HEK293 (cell line): Measurements from ENCODE around the gene MMS19.

Source experiments
- CTCF ChIP-seq: fragments of 450-650 bp; formaldehyde crosslinking; IDR thresholded peaks from 2 replicates; pipeline ENCODE4 v1.5.1; 2016; ENCODE audit warnings: missing biosample characterization, missing genetic modification characterization
- REST ChIP-seq: fragments of 450-650 bp; formaldehyde crosslinking; IDR thresholded peaks from 2 replicates; pipeline ENCODE4 v1.5.1; 2016; ENCODE audit warnings: missing biosample characterization, missing genetic modification characterization
- ZBTB7A ChIP-seq: fragments of 450-650 bp; formaldehyde crosslinking; IDR thresholded peaks from 2 replicates; pipeline ENCODE4 v1.5.1; 2016; ENCODE audit warnings: low read depth, missing biosample characterization, missing genetic modification characterization
- ZNF133 ChIP-seq: fragments of 450-650 bp; formaldehyde crosslinking; IDR thresholded peaks from 2 replicates; pipeline ENCODE4 v1.5.1; 2016; ENCODE audit warnings: missing biosample characterization, missing genetic modification characterization
- ZNF214 ChIP-seq: fragments of 450-650 bp; formaldehyde crosslinking; IDR thresholded peaks from 2 replicates; pipeline ENCODE4 v1.5.1; 2017; ENCODE audit warnings: missing biosample characterization, mild to moderate bottlenecking, missing genetic modification characterization, borderline replicate concordance
- ZNF311 ChIP-seq: fragments of 450-650 bp; formaldehyde crosslinking; IDR thresholded peaks from 2 replicates; pipeline ENCODE4 v1.5.1; 2017; ENCODE audit warnings: missing biosample characterization, missing genetic modification characterization, borderline replicate concordance

GRCh38 chr10:97427571-97428179 is 70.5 kb downstream of the MMS19 start:
- TF ChIP-seq REST (tag by site-specific recombination), result no peak
- no peak for TF ChIP-seq ZNF214 (tag by site-specific recombination)
- TF ChIP-seq CTCF (tag by site-specific recombination), result no peak
- no peak for TF ChIP-seq ZBTB7A (tag by site-specific recombination)
- TF ChIP-seq ZNF311 (tag by site-specific recombination), result no peak
- no peak for TF ChIP-seq ZNF133 (tag by site-specific recombination)
